ENCODE measurements around the gene CHRNA7. TPM values are rescaled to one million over a fixed set of nuclear protein-coding genes. Genes with fewer than 3 reads are reported as not detected.

CHRNA7 gene
- polyA plus RNA-seq, 1 donor, result 15.8 TPM

DNA sequence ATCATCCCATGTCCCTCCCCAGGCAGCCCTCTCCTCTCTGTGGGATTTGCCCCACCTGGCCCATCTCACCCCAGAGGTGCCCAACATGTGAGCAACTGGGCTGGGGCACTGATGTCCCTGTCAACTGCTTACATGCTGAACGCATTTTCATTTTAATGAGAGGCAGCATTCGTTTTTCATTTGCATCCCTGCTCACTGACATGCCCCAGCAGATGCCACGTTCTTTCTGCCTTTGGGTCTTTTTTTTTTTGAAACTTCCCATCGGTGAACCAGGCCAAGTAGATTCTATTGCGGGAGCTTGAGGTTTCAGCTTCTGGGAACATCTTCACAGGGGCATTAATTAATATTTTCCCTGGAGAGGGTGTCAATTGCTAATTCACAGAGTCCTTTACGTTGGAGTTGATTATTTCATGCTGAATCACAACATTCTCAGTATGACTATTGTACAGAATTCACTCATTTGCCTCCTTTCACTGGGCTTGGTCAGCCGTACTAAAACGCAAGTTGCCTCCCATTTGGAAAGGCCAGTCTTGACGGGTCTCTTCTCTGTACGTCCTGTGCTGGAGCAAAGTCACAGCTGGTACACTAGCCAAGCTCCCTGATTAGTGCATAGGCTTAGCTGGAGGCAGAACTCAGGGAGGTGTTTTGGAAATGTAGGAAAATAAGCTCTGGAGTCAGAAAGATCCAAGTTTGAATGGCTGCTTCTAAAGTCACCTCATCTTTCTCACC is 69.8 kb downstream of the CHRNA7 start:
- Histone ChIP-seq H3K4me1 (ENCODE audit: control insufficient read depth, insufficient read depth, low read length) (peaks cover 12% of the 10 kb centered on the region), H3K36me3 (ENCODE audit: control insufficient read depth, insufficient read depth, low read length) (peaks cover 7% of the 10 kb centered on the region), H3K4me3 (ENCODE audit: low read length) (no peak overlapping the region), H3K27me3 (ENCODE audit: control insufficient read depth, insufficient read depth, low read length) (no peaks in the 10 kb centered on the region), H3K27ac (ENCODE audit: low read length) (no peak overlapping the region), H3K9me3 (ENCODE audit: control insufficient read depth, low read depth, low read length) (no peaks in the 10 kb centered on the region)
- 100% methylated on average over 4 of the region's 10 CpGs for WGBS (ENCODE audit: insufficient coverage, low lambda C conversion rate)
- no peak for DNase-seq

DNA sequence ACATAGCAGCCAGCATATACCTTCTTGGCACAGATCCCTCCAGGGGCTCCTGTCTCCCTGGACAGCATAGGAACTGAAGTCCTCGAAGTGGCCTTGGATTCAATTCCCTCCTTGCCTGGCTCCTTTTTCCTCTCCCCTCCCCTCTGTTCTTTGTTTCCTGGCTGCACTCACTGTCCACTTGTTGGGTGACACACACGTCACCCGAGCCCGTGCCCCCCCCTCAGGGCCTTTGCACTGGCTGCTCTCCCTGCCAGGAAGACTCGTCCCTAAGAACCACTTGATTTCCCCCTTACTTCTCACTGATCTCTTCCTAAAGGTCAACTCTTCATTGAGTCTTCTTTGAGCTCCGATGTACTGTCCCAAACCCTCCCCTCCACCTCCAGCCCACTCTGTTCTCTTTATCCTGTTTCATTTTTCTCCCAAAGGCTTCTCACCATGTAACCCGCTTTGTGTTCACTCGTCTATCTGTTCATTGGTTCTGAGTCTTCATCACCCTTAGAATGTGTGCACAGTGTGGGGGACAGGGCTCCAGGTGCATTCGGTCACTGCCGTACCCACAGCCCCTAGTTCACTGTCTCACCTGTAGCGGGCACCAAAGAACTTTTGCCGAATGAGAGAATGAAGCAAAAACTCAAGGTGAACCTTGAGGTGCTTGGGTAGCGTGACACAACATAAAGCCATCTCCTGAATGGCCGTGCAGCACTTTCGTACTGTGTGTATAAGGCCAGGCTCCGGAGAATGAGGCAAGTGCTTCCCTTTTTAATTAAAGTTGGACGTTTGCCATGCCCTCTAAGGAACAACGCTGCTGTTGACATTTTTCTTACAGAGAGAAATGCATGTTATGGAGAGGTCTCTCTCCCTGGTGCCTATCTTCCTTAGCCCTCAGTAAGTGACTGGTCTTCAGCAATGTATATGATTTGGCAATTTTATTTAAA is 74.0 kb downstream of the CHRNA7 start:
- Histone ChIP-seq H3K36me3 (ENCODE audit: control insufficient read depth, insufficient read depth, low read length) (peaks cover 9% of the 10 kb centered on the region), H3K4me1 (ENCODE audit: control insufficient read depth, insufficient read depth, low read length) (peaks cover 6% of the 10 kb centered on the region), H3K4me3 (ENCODE audit: low read length) (no peak overlapping the region), H3K9me3 (ENCODE audit: control insufficient read depth, low read depth, low read length) (no peaks in the 10 kb centered on the region), H3K27ac (ENCODE audit: low read length) (no peak overlapping the region), H3K27me3 (ENCODE audit: control insufficient read depth, insufficient read depth, low read length) (no peaks in the 10 kb centered on the region)
- no CpG with 5 or more reads among the region's 18 CpGs for WGBS (ENCODE audit: insufficient coverage, low lambda C conversion rate)
- DNase-seq, result no peak

DNA sequence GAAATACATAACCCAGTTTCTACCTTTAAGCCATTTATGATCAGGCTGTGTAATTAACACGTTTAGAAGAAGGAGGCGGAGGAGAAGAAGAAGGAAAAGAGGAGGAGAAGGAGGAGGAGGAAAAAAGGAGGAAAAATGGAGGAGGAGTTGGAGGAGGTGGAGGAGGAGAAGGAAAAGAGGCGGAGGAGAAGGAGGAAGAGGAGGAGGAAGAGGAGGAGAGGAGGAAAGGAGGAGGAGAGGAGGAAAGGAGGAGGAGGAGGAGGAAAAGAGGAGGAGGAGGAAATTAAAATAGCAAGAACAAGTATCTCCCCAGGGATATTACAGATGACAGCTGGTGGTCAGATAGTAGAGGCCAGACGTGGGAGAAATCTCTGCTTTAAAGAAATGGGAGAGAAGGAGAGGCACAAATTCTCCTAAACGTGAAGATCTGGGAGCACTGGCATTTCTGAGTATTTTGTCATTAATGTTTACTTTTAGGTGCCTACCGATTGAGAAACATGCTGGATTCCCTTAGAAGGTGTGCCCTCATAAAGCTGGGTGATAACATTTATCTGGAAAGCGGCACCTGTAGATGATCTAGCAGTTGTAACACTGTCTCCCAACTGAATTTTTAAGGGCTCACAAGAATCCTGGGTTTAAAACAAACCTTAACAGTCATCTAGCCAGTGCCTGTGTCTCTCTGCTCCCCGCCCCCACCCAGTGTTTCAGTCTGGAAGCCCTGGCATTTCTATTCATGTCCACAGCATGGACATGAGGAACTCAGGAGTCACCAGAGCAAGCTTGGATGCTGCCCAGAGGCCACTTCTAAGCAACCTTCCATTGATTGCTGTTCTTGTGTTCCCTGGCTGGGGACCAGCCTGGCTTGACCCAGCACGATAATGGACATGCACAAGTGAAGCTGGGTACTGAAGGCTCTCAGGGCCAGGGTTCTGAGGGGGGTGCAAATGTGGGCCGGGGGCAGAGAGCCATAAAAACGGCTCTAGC is 75.2 kb downstream of the CHRNA7 start:
- WGBS (ENCODE audit: insufficient coverage, low lambda C conversion rate), result 76% methylated on average over 3 of the region's 11 CpGs
- peak in 1 of 2 donors; percentile 46 for DNase-seq
- no peaks in the 10 kb centered on the region for H3K27me3 ChIP-seq (ENCODE audit: control insufficient read depth, insufficient read depth, low read length)
- H3K27ac ChIP-seq (ENCODE audit: low read length), result no peak overlapping the region
- H3K9me3 ChIP-seq (ENCODE audit: control insufficient read depth, low read depth, low read length), result no peaks in the 10 kb centered on the region
- no peak overlapping the region for H3K4me3 ChIP-seq (ENCODE audit: low read length)
- peaks cover 9% of the 10 kb centered on the region for H3K36me3 ChIP-seq (ENCODE audit: control insufficient read depth, insufficient read depth, low read length)
- peaks cover 6% of the 10 kb centered on the region for H3K4me1 ChIP-seq (ENCODE audit: control insufficient read depth, insufficient read depth, low read length)

DNA sequence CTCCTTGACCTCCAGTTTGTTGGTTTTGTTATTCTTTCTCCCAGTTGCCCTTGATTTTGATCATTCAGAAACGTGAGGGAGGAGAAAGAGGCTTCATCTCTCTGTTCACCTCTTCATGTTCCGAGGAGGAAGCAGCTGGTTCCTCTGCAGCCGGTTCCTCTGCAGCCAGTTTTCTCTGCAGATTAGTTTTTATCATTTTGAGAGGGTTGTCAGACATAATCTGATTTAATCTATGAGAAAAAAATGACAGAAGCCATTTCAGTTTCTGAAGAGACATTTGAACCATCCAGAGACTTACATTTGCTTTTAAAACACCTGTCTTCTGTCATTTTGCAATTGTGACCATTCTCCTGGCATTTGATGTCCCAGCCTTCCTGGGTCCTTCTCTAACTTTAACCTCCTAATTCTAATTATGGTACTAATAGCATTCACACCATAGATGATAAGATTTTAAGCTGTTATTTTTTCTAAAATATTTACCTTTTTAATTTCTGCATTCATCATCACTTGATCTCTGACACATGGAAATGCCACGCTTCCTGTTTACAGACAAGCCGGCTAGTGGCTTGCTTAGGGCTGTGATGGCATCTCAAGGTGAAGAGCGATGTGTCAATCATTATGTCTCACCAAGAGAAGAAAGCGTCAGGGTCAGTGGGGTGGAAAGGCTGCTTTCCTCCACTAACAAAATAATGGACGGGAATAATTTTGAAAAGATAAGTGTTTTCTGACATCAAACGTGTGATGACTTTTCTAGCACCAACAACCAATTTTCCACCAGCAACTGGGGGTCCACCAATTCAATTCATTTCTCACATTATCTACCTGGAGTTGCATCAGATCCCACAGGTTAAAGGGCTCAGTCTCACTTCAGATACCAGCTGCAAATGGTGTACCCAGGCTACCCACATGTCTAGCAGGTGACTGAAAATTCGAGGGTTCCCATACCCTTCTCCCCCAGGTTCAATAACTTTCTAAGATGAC is 76.4 kb downstream of the CHRNA7 start:
- 85% methylated on average over 6 of the region's 10 CpGs for WGBS (ENCODE audit: insufficient coverage, low lambda C conversion rate)
- Histone ChIP-seq H3K4me1 (ENCODE audit: control insufficient read depth, insufficient read depth, low read length) (peaks cover 6% of the 10 kb centered on the region), H3K27ac (ENCODE audit: low read length) (no peak overlapping the region)

DNA sequence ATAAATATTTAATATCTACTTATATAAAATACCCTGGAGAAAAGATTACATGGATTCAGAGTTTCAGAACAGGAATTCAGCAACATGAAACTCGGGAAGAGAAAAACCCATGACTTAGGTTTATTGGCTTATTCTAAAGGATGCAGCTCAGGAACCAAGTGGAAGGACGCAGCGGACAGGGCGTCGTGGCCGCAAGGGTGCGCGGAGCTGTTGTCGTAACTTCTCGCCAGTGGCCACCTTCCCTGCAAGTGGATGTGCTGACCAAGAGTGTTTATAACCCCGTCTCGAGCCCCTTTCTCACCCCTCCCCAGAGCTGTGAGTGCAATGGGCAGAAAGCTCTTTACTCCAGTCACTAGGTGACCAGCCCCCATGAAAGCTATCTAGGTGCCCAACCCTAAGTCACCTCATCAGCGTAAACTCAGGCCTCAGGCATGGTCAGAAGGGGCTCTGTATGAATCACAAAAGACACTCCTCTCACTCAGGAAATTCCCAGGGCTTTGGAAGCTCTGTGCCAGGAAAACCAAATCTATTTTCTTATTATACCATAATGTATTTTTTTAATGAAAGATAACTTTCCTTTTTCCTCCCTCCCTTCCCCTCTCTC is 77.3 kb downstream of the CHRNA7 start:
- Histone ChIP-seq H3K27me3 (ENCODE audit: control insufficient read depth, insufficient read depth, low read length) (no peaks in the 10 kb centered on the region), H3K27ac (ENCODE audit: low read length) (no peak overlapping the region), H3K9me3 (ENCODE audit: control insufficient read depth, low read depth, low read length) (no peaks in the 10 kb centered on the region), H3K4me3 (ENCODE audit: low read length) (no peak overlapping the region), H3K36me3 (ENCODE audit: control insufficient read depth, insufficient read depth, low read length) (peaks cover 12% of the 10 kb centered on the region), H3K4me1 (ENCODE audit: control insufficient read depth, insufficient read depth, low read length) (peaks cover 6% of the 10 kb centered on the region)
- DNase-seq, result no peak
- WGBS (ENCODE audit: insufficient coverage, low lambda C conversion rate), result 100% methylated on average over 1 of the region's 13 CpGs

More for the DNA sequence above, 76.4 kb downstream of the CHRNA7 start:
- Histone ChIP-seq H3K36me3 (ENCODE audit: control insufficient read depth, insufficient read depth, low read length) (peaks cover 8% of the 10 kb centered on the region), H3K27me3 (ENCODE audit: control insufficient read depth, insufficient read depth, low read length) (no peaks in the 10 kb centered on the region), H3K9me3 (ENCODE audit: control insufficient read depth, low read depth, low read length) (no peaks in the 10 kb centered on the region), H3K4me3 (ENCODE audit: low read length) (no peak overlapping the region)
- DNase-seq, result no peak

DNA sequence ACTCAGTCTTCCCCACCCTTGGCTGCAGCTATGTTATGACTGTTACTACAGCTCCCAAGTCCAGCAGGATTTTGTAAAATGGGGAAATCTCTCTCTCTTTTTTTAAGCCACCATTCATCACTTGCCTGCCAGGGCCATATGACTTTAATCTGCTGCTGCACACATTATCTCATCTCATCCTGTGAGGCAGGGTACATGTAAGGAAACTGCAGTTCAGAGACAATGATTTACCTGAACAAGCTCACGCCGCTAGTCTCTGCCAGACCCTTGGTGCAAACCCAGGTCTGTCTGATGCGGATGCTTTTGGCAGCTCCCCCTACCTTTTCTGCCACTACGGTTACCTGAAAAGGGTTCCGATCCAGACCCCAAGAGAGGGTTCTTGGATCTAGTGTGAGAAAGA is 78.3 kb downstream of the CHRNA7 start:
- H3K4me3 ChIP-seq (ENCODE audit: low read length), result no peak overlapping the region
- peaks cover 9% of the 10 kb centered on the region for H3K36me3 ChIP-seq (ENCODE audit: control insufficient read depth, insufficient read depth, low read length)
- no peak overlapping the region for H3K27ac ChIP-seq (ENCODE audit: low read length)
- 80% methylated on average over 1 of the region's 5 CpGs for WGBS (ENCODE audit: insufficient coverage, low lambda C conversion rate)
- H3K4me1 ChIP-seq (ENCODE audit: control insufficient read depth, insufficient read depth, low read length), result peaks cover 6% of the 10 kb centered on the region
- H3K27me3 ChIP-seq (ENCODE audit: control insufficient read depth, insufficient read depth, low read length), result no peaks in the 10 kb centered on the region
- DNase-seq, result no peak
- no peaks in the 10 kb centered on the region for H3K9me3 ChIP-seq (ENCODE audit: control insufficient read depth, low read depth, low read length)

DNA sequence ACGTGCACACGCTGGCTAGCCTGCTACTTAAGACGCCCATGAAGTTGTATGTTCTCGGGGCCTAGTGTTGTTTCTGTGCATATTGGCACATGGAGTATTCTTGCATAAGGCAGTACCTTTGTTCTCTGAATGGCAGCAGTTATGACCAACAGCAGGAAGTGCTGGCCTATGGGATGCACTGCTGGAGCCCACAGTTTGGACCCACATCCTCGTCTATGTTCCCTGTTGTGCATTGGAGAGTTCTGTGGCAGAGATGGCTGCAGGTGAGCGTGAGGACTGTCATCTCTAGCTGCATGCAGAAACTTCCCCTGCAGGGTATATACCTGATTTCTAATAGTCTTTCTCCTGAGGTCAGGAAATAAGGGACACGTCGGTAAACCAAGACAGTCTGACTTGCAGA is 81.8 kb downstream of the CHRNA7 start:
- Histone ChIP-seq H3K27me3 (ENCODE audit: control insufficient read depth, insufficient read depth, low read length) (no peaks in the 10 kb centered on the region), H3K36me3 (ENCODE audit: control insufficient read depth, insufficient read depth, low read length) (peaks cover 8% of the 10 kb centered on the region), H3K9me3 (ENCODE audit: control insufficient read depth, low read depth, low read length) (no peaks in the 10 kb centered on the region), H3K27ac (ENCODE audit: low read length) (no peak overlapping the region), H3K4me3 (ENCODE audit: low read length) (no peak overlapping the region), H3K4me1 (ENCODE audit: control insufficient read depth, insufficient read depth, low read length) (no peaks in the 10 kb centered on the region)
- no peak for DNase-seq
- 100% methylated on average over 2 of the region's 8 CpGs for whole genome bisulfite sequencing (ENCODE audit: insufficient coverage, low lambda C conversion rate)

DNA sequence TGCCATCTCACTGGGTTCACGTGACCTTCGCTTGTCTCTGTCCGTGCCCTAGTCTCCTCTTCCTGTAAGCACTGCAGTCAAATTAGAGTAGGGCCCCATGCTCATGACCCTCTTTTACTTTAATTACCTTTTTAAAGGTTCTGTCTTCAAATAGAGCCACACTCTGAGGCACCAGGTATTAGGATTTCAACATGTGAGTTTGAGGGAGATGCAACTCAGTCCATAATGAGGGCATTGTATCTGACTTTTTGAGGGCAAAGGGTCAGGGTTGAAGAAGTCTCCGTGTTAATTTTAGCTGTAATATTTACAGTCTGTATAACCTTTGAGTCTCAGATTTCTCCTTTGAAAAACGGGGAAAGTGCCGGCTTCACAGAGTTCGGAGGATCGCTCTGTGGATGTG is 82.9 kb downstream of the CHRNA7 start:
- Histone ChIP-seq H3K4me1 (ENCODE audit: control insufficient read depth, insufficient read depth, low read length) (no peaks in the 10 kb centered on the region), H3K9me3 (ENCODE audit: control insufficient read depth, low read depth, low read length) (no peaks in the 10 kb centered on the region), H3K27me3 (ENCODE audit: control insufficient read depth, insufficient read depth, low read length) (no peaks in the 10 kb centered on the region), H3K36me3 (ENCODE audit: control insufficient read depth, insufficient read depth, low read length) (peaks cover 8% of the 10 kb centered on the region), H3K4me3 (ENCODE audit: low read length) (no peak overlapping the region), H3K27ac (ENCODE audit: low read length) (no peak overlapping the region)
- DNase-seq, result no peak
- 79% methylated on average over 6 of the region's 8 CpGs for WGBS (ENCODE audit: insufficient coverage, low lambda C conversion rate)

DNA sequence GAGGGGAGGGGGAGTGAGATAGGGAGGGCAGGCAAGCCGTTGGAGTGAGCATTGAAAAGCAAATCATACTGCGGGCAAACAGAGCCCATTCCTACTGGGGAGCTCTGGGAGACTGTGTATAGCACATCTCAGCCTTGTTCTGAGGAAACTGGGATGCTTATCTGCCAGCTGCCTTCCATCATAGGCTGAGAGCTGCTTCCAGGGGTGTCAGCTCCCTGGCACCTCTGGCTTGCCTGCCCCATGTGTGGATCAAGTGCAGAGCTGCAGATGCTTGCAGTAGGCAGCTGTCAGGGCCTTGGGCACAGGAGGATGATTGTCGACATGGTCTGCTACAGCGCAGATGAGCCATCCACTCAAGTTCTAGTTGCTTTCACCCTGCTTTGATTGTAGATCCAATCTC is 86.8 kb downstream of the CHRNA7 start:
- Histone ChIP-seq H3K4me1 (ENCODE audit: control insufficient read depth, insufficient read depth, low read length) (no peaks in the 10 kb centered on the region), H3K9me3 (ENCODE audit: control insufficient read depth, low read depth, low read length) (no peaks in the 10 kb centered on the region), H3K36me3 (ENCODE audit: control insufficient read depth, insufficient read depth, low read length) (peaks cover 4% of the 10 kb centered on the region), H3K27me3 (ENCODE audit: control insufficient read depth, insufficient read depth, low read length) (no peaks in the 10 kb centered on the region), H3K4me3 (ENCODE audit: low read length) (no peak overlapping the region), H3K27ac (ENCODE audit: low read length) (no peak overlapping the region)
- no peak for DNase-seq
- no CpG with 5 or more reads among the region's 4 CpGs for whole genome bisulfite sequencing (ENCODE audit: insufficient coverage, low lambda C conversion rate)
